Left lung (tissue), 10 donors: ENCODE results near the gene HDHD5. TPM values are rescaled to one million over a fixed set of nuclear protein-coding genes. Genes with fewer than 3 reads are reported as not detected.

Experiments used
- ATAC-seq: fragments of 200-7000 bp; cut with Tn5 transposase; one replicate; pipeline ENCODE4 v1.9.1; 2020; ENCODE audit warnings: moderate library complexity
- DNase-seq, 4 donors: peaks; one replicate each; pipeline ENCODE4 v3.0.0-alpha.2; 2013 to 2020
- H3K27ac ChIP-seq, 2 donors: fragments of 200-600 bp; sonication (generic) in 1 of 2; one replicate each; pipeline versions ENCODE4 v1.5.0 to v1.8.0; 2020 to 2021
- H3K27me3 ChIP-seq, 2 donors: fragments of 200-600 bp; sonication (generic) in 1 of 2; one replicate each; pipeline versions ENCODE4 v1.5.0 to v1.8.0; 2020 to 2021
- H3K36me3 ChIP-seq, 2 donors: fragments of 200-600 bp; sonication (generic) in 1 of 2; one replicate each; pipeline versions ENCODE4 v1.5.0 to v1.8.0; 2020 to 2021
- H3K4me1 ChIP-seq, 2 donors: fragments of 200-600 bp; one replicate each; pipeline ENCODE4 v1.8.0; 2021
- H3K4me3 ChIP-seq, 2 donors: fragments of 200-600 bp; sonication (generic) in 1 of 2; one replicate each; pipeline versions ENCODE4 v1.5.0 to v1.8.0; 2020 to 2021; ENCODE audit warnings: mild to moderate bottlenecking in 1 of 2
- H3K9me3 ChIP-seq, 2 donors: fragments of 200-600 bp; sonication (generic) in 1 of 2; one replicate each; pipeline versions ENCODE4 v1.5.0 to v1.8.0; 2020 to 2021
- CTCF ChIP-seq, 2 donors: fragments of 200-600 bp; sonication (generic) in 1 of 2; IDR thresholded peaks; one replicate each; pipeline versions ENCODE4 v1.5.0 to v1.8.0; 2021; ENCODE audit warnings: antibody characterized with exemption in 2 of 2
- intact Hi-C, 2 donors: fragments of 100-400 bp; cut with DNase I; formaldehyde crosslinking; loops; one replicate each; pipeline versions ENCODE4 v1.11.2 to v1.14.2; 2022
- polyA plus RNA-seq, 6 donors: library from polyadenylated mRNA; unstranded; fragments of 120-200 nt; gene quantifications; one replicate each; pipeline ENCODE4 v1.2.1, GENCODE V29; 2013; ENCODE audit not compliant: insufficient read length in 6 of 6
- total RNA-seq, 2 donors: library from RNA; stranded (reverse); fragmentation: NEBNext Ultra II Directional; extraction: Animal tissue kit (Norgen Biotek cat#: 25700); gene quantifications; one replicate each; pipeline ENCODE4 v1.2.1, GENCODE V29; 2021
- donor health status: DM: no; HTN: yes; CAD: no.
- donor health status: DM: no; HTN: no; CAD: no.

Gene HDHD5
- total and polyA plus RNA-seq, 8 donors, result 18.1 to 38.9 (median 34.1) TPM

DNA sequence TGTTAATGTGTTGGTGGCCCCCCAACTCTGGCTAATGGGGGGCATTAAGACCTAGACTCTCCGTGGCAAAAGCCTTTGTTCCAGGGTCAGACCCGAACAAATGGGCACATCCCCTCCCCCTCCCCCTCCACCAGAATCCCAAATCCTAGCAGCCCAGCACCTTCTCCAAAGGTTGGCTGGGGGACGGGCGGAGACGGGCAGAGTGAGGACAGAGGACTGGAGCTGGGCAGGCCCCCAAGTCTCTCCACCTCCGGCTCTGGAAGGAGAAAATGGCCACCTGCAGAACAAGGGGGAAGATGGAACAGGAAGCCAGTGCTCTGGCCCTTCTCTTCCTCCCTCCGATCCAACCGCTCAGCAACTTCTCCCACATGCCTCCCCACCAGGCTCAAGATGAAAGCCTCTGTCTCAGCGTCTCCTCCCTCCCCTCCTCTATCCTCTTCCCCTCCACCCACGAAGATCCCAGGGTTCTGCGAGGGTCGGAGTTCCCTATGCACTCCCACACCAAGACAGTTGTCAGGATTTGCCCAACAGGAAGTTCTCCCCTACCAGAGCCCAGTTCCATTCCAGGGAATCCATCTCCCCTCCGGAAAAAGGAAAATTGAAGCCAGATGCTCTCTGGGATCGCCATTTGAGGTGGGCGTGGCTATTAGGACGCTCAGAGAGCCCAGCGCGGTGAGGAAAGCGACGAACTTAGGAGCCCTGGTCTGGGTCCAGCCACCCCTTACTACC is 40.1 kb upstream of the HDHD5 start:
- no peak for TF ChIP-seq CTCF (IDR thresholded peaks at IDR 0.05)
- peaks cover 0 to 16% of the 10 kb centered on the region in 2 donors for H3K36me3 ChIP-seq
- peak overlapping the region; percentile 33 to 73 for H3K27ac ChIP-seq
- ATAC-seq (peak; percentile 57), DNase-seq (peak in 2 of 4 donors; percentile 62 to 63)
- intact Hi-C loops, result no loop called here
- peaks cover 0 to 7% of the 10 kb centered on the region in 2 donors for H3K27me3 ChIP-seq
- no peaks in the 10 kb centered on the region for H3K4me1 ChIP-seq
- H3K9me3 ChIP-seq, result no peaks in the 10 kb centered on the region
- peak overlapping the region; percentile 9 to 19 for H3K4me3 ChIP-seq

- intact Hi-C loops, result no loop called here
- H3K9me3 ChIP-seq, result no peaks in the 10 kb centered on the region
- peak; percentile 72 for ATAC-seq
- H3K27me3 ChIP-seq, result peaks cover 0 to 7% of the 10 kb centered on the region in 2 donors
- peak overlapping the region in 1 of 2 donors; percentile 19 for H3K4me3 ChIP-seq
- peak in 2 of 4 donors; percentile 36 to 72 for DNase-seq
- no peak for TF ChIP-seq CTCF (IDR thresholded peaks at IDR 0.05)
- H3K36me3 ChIP-seq, result peaks cover 0 to 10% of the 10 kb centered on the region in 2 donors
- H3K27ac ChIP-seq, result peak overlapping the region; percentile 33 to 73
- no peaks in the 10 kb centered on the region for H3K4me1 ChIP-seq
Observed at GRCh38 chr22:17198170-17199002, 39.3 kb upstream of the HDHD5 start.

DNA sequence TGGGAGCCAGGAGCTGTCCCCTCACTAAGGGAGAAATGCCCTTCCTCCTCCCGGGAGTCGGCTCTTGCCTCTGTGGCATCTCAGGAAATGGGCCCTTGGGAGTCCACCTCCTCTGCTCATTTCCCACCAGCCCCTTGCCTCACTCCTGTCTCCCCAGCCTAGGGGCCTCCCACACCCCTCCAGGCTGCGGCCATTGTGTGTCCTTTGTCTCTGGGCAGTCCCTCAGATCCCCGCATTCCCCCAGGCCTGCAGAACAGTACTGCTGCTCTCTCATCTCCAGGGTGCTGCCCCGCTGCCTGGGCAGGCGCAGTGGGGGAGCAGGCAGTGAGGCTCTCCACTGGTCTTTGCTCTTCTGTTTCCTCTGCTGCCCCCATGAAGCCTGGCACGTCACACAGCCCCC is 35.1 kb upstream of the HDHD5 start:
- ATAC-seq (no peak), DNase-seq (no peak)
- no peaks in the 10 kb centered on the region for H3K9me3 ChIP-seq

DNA sequence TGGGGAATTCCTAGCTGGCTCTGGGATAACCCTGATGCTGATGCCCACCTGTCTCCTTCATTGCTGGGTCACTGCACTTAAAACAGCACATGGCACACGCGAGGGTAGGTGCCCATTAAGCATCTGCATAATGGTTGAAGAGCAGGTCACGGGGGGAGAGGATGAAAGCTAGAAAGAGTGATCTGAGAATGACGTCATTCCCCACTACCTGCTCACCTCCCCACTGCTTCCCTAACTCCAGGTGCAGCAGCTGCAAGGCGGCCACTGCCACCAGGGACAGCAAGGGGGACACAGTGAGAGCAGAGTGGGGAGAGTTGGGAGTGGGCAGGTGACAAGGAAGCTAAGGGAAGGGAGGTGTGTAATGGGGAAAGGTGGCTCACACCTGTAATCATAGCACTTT is 33.1 kb upstream of the HDHD5 start:
- Histone ChIP-seq H3K36me3 (peaks cover 0 to 21% of the 10 kb centered on the region in 2 donors), H3K27me3 (no peaks in the 10 kb centered on the region), H3K4me3 (no peak overlapping the region), H3K4me1 (no peaks in the 10 kb centered on the region), H3K9me3 (no peaks in the 10 kb centered on the region), H3K27ac (no peak overlapping the region)
- ATAC-seq (no peak), DNase-seq (no peak)
- intact Hi-C loops, result no loop called here
- no peak for TF ChIP-seq CTCF (IDR thresholded peaks at IDR 0.05)

More for the DNA sequence above, 35.1 kb upstream of the HDHD5 start:
- no peaks in the 10 kb centered on the region for H3K4me1 ChIP-seq
- H3K27me3 ChIP-seq, result peaks cover 0 to 2% of the 10 kb centered on the region in 2 donors
- intact Hi-C loops, result no loop called here
- H3K27ac ChIP-seq, result no peak overlapping the region
- H3K36me3 ChIP-seq, result peaks cover 0 to 20% of the 10 kb centered on the region in 2 donors
- no peak for TF ChIP-seq CTCF (IDR thresholded peaks at IDR 0.05)
- no peak overlapping the region for H3K4me3 ChIP-seq
